A673 (cell line): ENCODE data around the gene CNPY4.

ENCODE experiments used
- CTCF ChIP-seq: fragments of 300-800, 200-600 bp; sonication (generic); conservative IDR thresholded peaks from 2 replicates; pipeline ENCODE4 v1.5.1; 2017; ENCODE audit warnings: low read depth, mild to moderate bottlenecking, antibody characterized with exemption, low read length, moderate library complexity, mixed read lengths
- EZH2 ChIP-seq: fragments of 200-600 bp; sonication (generic); IDR thresholded peaks from 2 replicates; pipeline ENCODE4 v1.6.1; 2017; ENCODE audit warnings: borderline replicate concordance, low read depth, mild to moderate bottlenecking, mixed read lengths, antibody characterized with exemption, low read length; ENCODE audit not compliant: poor library complexity, severe bottlenecking

- no peak for TF ChIP-seq CTCF
- no peak for TF ChIP-seq EZH2
Measured at GRCh38 chr7:100095704-100096103, 23.7 kb upstream of the CNPY4 start.
